CD14-positive monocyte (primary cell): Measurements from ENCODE around the gene FGD6. TPM values are rescaled to one million over a fixed set of nuclear protein-coding genes. Genes with fewer than 3 reads are reported as not detected.

Experiments
- DNase-seq, 3 donors: peaks; one replicate each; pipeline ENCODE4 v3.0.0-alpha.2; 2011 to 2022
- H2AFZ ChIP-seq: 2 replicates; pipeline ENCODE4 v1.6.0; 2012; ENCODE audit warnings: mild to moderate bottlenecking, low read depth, low read length, inconsistent platforms; ENCODE audit not compliant: insufficient read depth, poor library complexity, severe bottlenecking
- H3K27ac ChIP-seq, 2 donors: 1 replicate in 1 of 2; 2 replicates in 1 of 2; pipeline ENCODE4 v1.5.1; 2012 to 2013; ENCODE audit warnings: low read length in 2 of 2, control low read depth in 1 of 2, inconsistent platforms in 1 of 2, low read depth in 1 of 2, mild to moderate bottlenecking in 1 of 2
- H3K27me3 ChIP-seq, 2 donors: one replicate each; pipeline versions ENCODE4 v1.6.0 to v1.6.1; 2011 to 2013; ENCODE audit warnings: low read length in 2 of 2; ENCODE audit not compliant: control insufficient read depth in 2 of 2, insufficient read depth in 2 of 2
- H3K36me3 ChIP-seq, 2 donors: replicated peaks in 1 of 2; 1 replicate in 1 of 2; 2 replicates in 1 of 2; pipeline versions ENCODE4 v1.5.1 to v1.6.1; 2012 to 2013; ENCODE audit warnings: low read length in 2 of 2, control low read depth in 1 of 2, inconsistent platforms in 1 of 2, mild to moderate bottlenecking in 1 of 2; ENCODE audit not compliant: insufficient read depth in 2 of 2, control insufficient read depth in 1 of 2
- H3K4me1 ChIP-seq, 2 donors: 1 replicate in 1 of 2; 2 replicates in 1 of 2; pipeline versions ENCODE4 v1.5.1 to v1.6.1; 2012 to 2013; ENCODE audit warnings: low read length in 2 of 2, control low read depth in 1 of 2, inconsistent platforms in 1 of 2, mild to moderate bottlenecking in 1 of 2, moderate library complexity in 1 of 2; ENCODE audit not compliant: insufficient read depth in 2 of 2, control insufficient read depth in 1 of 2
- H3K4me2 ChIP-seq: replicated peaks from 2 replicates; pipeline ENCODE3; 2012; ENCODE audit warnings: low read length, moderate library complexity, mild to moderate bottlenecking; ENCODE audit not compliant: poor library complexity, severe bottlenecking; ENCODE audit errors: extremely low read depth
- H3K4me3 ChIP-seq, 3 experiments: fragments of 200-600 bp in 1 of 3; sonication (generic) in 1 of 3; replicated peaks in 1 of 3; 1 replicate in 2 of 3; 2 replicates in 1 of 3; pipeline ENCODE4 v1.5.1; 2011 to 2013; ENCODE audit warnings: low read length in 3 of 3, mild to moderate bottlenecking in 3 of 3, control low read depth in 2 of 3, low read depth in 2 of 3, inconsistent platforms in 1 of 3, moderate library complexity in 1 of 3
- H3K79me2 ChIP-seq: 2 replicates; pipeline ENCODE4 v1.6.0; 2012; ENCODE audit warnings: mild to moderate bottlenecking, control low read depth, inconsistent platforms, low read length, moderate library complexity; ENCODE audit not compliant: insufficient read depth
- H3K9ac ChIP-seq: 2 replicates; pipeline ENCODE4 v1.6.0; 2017; ENCODE audit warnings: low read length, mild to moderate bottlenecking; ENCODE audit not compliant: insufficient read depth, poor library complexity, severe bottlenecking
- H3K9me3 ChIP-seq, 2 donors: replicated peaks in 1 of 2; 1 replicate in 1 of 2; 2 replicates in 1 of 2; pipeline versions ENCODE4 v1.5.1 to v1.6.1; 2012 to 2013; ENCODE audit warnings: low read length in 2 of 2, control low read depth in 1 of 2; ENCODE audit not compliant: control insufficient read depth in 1 of 2, insufficient read depth in 1 of 2
- H4K20me1 ChIP-seq: 2 replicates; pipeline ENCODE4 v1.6.0; 2012; ENCODE audit warnings: mild to moderate bottlenecking, low read length, control low read depth, moderate library complexity; ENCODE audit not compliant: insufficient read depth
- H3K27ac Mint-ChIP-seq, 7 donors: one replicate each; pipeline ENCODE4 v1.8.0; 2020; ENCODE audit warnings: mild to moderate bottlenecking in 7 of 7, mixed read lengths in 7 of 7, moderate library complexity in 6 of 7, inconsistent platforms in 2 of 7
- H3K27me3 Mint-ChIP-seq, 3 donors: one replicate each; pipeline ENCODE4 v1.8.0; 2021 to 2022; ENCODE audit warnings: low read depth in 3 of 3, mild to moderate bottlenecking in 3 of 3, mixed read lengths in 3 of 3, moderate library complexity in 3 of 3, inconsistent platforms in 1 of 3
- H3K36me3 Mint-ChIP-seq, 2 donors: one replicate each; pipeline ENCODE4 v1.8.0; 2020; ENCODE audit warnings: mixed read lengths in 2 of 2, inconsistent platforms in 1 of 2, mild to moderate bottlenecking in 1 of 2
- H3K4me1 Mint-ChIP-seq: one replicate; pipeline ENCODE4 v1.8.0; 2020; ENCODE audit warnings: mild to moderate bottlenecking, mixed read lengths
- H3K4me3 Mint-ChIP-seq, 2 donors: one replicate each; pipeline ENCODE4 v1.8.0; 2020; ENCODE audit warnings: mild to moderate bottlenecking in 2 of 2, mixed read lengths in 2 of 2, moderate library complexity in 1 of 2
- H3K9me3 Mint-ChIP-seq, 7 donors: one replicate each; pipeline ENCODE4 v1.8.0; 2020 to 2022; ENCODE audit warnings: mixed read lengths in 7 of 7, mild to moderate bottlenecking in 6 of 7, moderate library complexity in 6 of 7, inconsistent platforms in 2 of 7
- CTCF ChIP-seq: fragments of 200-600 bp; IDR thresholded peaks from one replicate; pipeline ENCODE4 v1.8.0; 2022; ENCODE audit warnings: antibody characterized with exemption, mild to moderate bottlenecking
- WGBS: methylation state at CpG from one replicate; pipeline ENCODE4 v1.1.5; 2013; ENCODE audit warnings: missing lambda C conversion rate; ENCODE audit not compliant: insufficient coverage; 5-methylcytosine and 5-hydroxymethylcytosine counted together
- intact Hi-C, 2 donors: fragments of 100-400 bp; cut with micrococcal nuclease; formaldehyde crosslinking; loops; one replicate each; pipeline versions ENCODE4 v1.15.0 to v1.15.1; 2023
- polyA plus RNA-seq, 3 donors: library from polyadenylated mRNA; depleted of rRNA in 1 of 3; unstranded in 2 of 3; stranded (reverse) in 1 of 3; fragments of 300-500 nt in 2 of 3; fragments of >200 nt in 1 of 3; fragmentation: Illumina TruSeq in 2 of 3; gene quantifications; 1 replicate in 2 of 3; 2 replicates in 1 of 3; pipeline ENCODE4 v1.2.3, GENCODE V29; 2012 to 2021

The FGD6 gene
- polyA plus RNA-seq, 3 donors, result 4.0 to 8.1 (median 5.3) TPM

- Histone ChIP-seq H3K4me2 (no peak overlapping the region), H3K4me1 (no peaks in the 10 kb centered on the region), H3K27ac (no peak overlapping the region), H4K20me1 (no peaks in the 10 kb centered on the region), H3K4me3 (no peak overlapping the region), H2AFZ (no peak overlapping the region), H3K9ac (no peak overlapping the region), H3K27me3 (no peaks in the 10 kb centered on the region), H3K79me2 (no peaks in the 10 kb centered on the region), H3K36me3 (peaks cover 51 to 68% of the 10 kb centered on the region in 2 donors), H3K9me3 (no peaks in the 10 kb centered on the region)
- Mint-ChIP-seq H3K27ac (no peak overlapping the region), H3K4me3 (no peak overlapping the region), H3K9me3 (no peaks in the 10 kb centered on the region), H3K36me3 (peaks cover 52 to 55% of the 10 kb centered on the region in 2 donors), H3K4me1 (no peaks in the 10 kb centered on the region), H3K27me3 (no peaks in the 10 kb centered on the region)
- no peak for DNase-seq
- WGBS, result 100% methylated on average over 3 of the region's 4 CpGs
- intact Hi-C loops, result no loop called here
- TF ChIP-seq CTCF, result no peak
Observed at GRCh38 chr12:95261109-95261508, 43.8 kb upstream of the FGD6 start.

- TF ChIP-seq CTCF, result no peak
Observed at GRCh38 chr12:95259368-95259767, 42.1 kb upstream of the FGD6 start.

More at GRCh38 chr12:95259368-95259767, 42.1 kb upstream of the FGD6 start:
- Mint-ChIP-seq H3K27ac (no peak overlapping the region), H3K9me3 (no peaks in the 10 kb centered on the region), H3K4me3 (no peak overlapping the region), H3K27me3 (no peaks in the 10 kb centered on the region), H3K36me3 (peaks cover 58 to 61% of the 10 kb centered on the region in 2 donors), H3K4me1 (no peaks in the 10 kb centered on the region)
- Histone ChIP-seq H2AFZ (no peak overlapping the region), H3K4me2 (no peak overlapping the region), H3K36me3 (peaks cover 60 to 77% of the 10 kb centered on the region in 2 donors), H3K9ac (no peak overlapping the region), H3K9me3 (no peaks in the 10 kb centered on the region), H3K4me1 (no peaks in the 10 kb centered on the region), H3K79me2 (no peaks in the 10 kb centered on the region), H4K20me1 (no peaks in the 10 kb centered on the region), H3K4me3 (no peak overlapping the region), H3K27me3 (no peaks in the 10 kb centered on the region), H3K27ac (no peak overlapping the region)
- intact Hi-C loops, result no loop called here
- 80% methylated on average over 1 of the region's 1 CpG for WGBS
- no peak for DNase-seq
